Stimulated activated CD4-positive, alpha-beta T cell treated with anti-CD3 and anti-CD28 coated beads, Interleukin-1b, Interleukin-23, amount 100 ng/mL, for 1 hour (primary cell): ENCODE data around the gene DUOX2.

Experiments used
- DNase-seq, 2 donors: peaks; one replicate each; pipeline ENCODE4 v3.0.0-alpha.2; 2020; ENCODE audit warnings: low read depth in 2 of 2

The DUOX2 gene

GRCh38 chr15:45114076-45114750 lies at the start of gene DUOX2, which contains the start of gene DUOXA2:
TSS of gene DUOX2 (minus strand) at chr15:45114172. CDS start at chr15:45113411, 761 bp downstream.
TSS of gene DUOXA2 (plus strand) at chr15:45114326. CDS start at chr15:45114606, 280 bp downstream.
- DNase-seq: no peak

DNA sequence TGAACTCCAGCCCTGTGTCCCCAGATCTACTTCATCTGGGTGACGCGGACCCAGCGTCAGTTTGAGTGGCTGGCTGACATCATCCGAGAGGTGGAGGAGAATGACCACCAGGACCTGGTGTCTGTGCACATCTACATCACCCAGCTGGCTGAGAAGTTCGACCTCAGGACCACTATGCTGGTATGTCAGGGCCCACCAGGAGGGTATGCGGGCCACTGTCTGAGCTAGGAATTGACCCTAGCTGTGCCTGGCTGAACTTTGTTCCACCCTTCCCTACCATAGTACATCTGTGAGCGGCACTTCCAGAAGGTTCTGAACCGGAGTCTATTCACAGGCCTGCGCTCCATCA lies 49.5 kb upstream of the DUOX2 start:
- no peak for DNase-seq

DNA sequence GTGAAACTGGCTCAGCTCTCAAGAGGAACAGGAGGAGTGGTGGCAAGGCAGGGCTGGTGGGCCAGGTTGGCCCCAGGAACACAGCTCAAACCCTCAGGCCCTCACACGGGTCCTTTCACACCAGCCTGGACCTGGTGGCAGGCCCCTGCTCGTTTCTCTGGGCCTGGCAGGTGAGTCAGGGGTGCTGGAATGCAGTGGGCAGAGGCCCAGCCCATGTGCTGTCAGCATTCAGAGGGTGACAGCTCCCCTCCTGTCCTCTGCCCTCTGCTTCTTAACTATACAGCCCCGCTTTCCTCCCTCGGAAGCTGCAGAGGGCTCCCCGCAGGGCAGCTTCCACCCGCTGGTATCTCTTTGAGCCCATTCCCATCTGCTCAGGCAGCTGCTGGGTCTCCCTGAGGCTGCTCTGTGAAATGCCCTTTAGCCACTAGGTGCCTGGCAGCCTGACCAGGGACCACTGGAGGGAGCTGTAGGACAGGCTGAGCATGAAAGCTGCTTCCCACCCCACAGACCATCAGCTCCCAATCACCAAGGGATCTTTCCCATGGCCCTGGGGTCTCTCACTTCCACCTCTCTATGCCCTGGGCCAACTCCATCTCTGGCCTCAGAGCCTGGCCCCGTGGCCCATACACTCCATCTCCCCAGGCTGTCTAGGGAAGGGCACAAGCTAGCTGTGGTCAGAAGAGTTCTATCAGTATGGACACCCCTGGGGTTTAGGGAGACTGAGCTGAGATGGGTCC lies 49.0 kb upstream of the DUOX2 start:
- peak in 1 of 2 donors; percentile 30 for DNase-seq

DNA sequence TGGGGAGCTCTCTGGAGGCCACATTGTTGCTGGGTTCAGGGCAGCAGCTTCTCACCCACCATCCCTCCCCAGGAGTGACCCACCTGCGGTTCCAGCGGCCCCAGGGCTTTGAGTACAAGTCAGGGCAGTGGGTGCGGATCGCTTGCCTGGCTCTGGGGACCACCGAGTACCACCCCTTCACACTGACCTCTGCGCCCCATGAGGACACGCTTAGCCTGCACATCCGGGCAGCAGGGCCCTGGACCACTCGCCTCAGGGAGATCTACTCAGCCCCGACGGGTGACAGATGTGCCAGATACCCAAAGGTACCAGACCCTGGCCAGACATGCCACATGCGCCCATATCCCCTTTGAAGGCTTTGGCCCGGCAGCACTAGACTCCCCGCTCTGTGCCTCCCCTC lies 47.7 kb upstream of the DUOX2 start:
- DNase-seq: no peak

GRCh38 chr15:45157974-45158373 lies 44.0 kb upstream of the DUOX2 start:
- DNase-seq: no peak

- DNase-seq: no peak
Observed at GRCh38 chr15:45156744-45157455, 42.9 kb upstream of the DUOX2 start.

DNA sequence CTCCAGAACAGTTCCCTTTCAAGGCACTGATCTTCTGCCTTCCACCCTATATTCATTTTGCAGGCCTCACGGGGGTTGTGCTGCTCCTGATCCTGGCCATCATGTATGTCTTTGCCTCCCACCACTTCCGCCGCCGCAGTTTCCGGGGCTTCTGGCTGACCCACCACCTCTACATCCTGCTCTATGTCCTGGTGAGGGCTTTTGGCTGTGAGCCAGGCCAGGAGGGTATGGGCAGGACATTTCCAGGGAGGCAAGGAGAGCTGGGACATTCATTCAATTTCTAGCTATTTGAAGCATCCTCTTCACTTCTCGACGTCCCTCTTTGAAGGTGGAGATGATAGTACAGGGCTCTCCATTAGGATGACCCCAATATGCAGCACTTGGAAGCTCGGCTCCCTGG lies 41.8 kb upstream of the DUOX2 start:
- no peak for DNase-seq

DNA sequence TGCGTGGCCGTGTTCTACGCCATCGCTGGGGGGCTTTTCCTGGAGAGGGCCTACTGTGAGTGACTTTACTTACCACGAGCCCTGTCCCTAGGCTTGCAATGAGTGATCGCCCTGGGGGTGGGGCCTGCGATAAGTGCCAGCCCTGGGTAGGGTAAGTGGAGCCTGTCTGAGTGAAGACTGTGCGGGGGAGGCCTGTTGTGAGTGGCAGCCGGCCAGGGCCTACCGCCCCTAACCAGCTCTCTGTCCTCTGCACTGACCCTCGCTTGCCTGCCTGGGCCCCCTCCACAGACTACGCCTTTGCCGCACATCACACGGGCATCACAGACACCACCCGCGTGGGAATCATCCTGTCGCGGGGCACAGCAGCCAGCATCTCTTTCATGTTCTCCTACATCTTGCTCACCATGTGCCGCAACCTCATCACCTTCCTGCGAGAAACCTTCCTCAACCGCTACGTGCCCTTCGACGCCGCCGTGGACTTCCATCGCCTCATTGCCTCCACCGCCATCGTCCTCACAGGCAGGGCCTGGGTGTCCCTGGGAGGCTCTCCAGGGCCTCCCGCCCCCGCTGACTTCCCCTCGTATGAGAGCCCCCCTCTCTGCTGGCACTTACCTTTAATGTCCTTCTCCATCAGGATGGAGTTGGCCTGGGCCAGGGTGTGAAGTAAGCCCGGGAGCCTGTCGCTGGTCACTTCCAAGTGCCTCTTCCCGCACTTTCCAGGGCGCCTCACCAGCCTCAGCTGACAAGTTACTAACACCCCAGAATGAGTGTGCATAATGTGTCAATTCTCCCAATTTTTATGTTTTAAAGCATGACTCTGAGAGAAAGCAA lies 38.2 kb upstream of the DUOX2 start:
- DNase-seq: no peak

DNA sequence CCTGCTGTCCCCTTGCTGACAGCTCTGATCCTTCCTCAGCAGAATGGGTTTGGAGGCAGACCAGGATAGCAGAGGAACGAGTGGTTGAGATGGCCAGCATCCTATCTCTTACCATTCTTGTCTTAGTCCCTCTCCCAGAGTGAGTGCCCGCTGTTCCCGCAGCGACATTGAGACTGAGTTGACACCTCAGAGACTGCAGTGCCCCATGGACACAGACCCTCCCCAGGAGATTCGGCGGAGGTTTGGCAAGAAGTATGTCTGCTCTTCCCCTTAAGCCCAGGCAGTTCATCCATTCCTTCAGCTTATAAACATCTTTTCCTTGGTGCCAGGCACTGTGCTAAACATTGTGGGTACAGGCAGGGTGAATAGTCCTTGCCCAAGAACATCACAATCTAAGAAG lies 37.0 kb upstream of the DUOX2 start:
- no peak for DNase-seq

- DNase-seq: no peak
Observed at GRCh38 chr15:45150481-45150880, 36.5 kb upstream of the DUOX2 start.

GRCh38 chr15:45149060-45149459 lies 35.1 kb upstream of the DUOX2 start:
- DNase-seq: no peak

DNA sequence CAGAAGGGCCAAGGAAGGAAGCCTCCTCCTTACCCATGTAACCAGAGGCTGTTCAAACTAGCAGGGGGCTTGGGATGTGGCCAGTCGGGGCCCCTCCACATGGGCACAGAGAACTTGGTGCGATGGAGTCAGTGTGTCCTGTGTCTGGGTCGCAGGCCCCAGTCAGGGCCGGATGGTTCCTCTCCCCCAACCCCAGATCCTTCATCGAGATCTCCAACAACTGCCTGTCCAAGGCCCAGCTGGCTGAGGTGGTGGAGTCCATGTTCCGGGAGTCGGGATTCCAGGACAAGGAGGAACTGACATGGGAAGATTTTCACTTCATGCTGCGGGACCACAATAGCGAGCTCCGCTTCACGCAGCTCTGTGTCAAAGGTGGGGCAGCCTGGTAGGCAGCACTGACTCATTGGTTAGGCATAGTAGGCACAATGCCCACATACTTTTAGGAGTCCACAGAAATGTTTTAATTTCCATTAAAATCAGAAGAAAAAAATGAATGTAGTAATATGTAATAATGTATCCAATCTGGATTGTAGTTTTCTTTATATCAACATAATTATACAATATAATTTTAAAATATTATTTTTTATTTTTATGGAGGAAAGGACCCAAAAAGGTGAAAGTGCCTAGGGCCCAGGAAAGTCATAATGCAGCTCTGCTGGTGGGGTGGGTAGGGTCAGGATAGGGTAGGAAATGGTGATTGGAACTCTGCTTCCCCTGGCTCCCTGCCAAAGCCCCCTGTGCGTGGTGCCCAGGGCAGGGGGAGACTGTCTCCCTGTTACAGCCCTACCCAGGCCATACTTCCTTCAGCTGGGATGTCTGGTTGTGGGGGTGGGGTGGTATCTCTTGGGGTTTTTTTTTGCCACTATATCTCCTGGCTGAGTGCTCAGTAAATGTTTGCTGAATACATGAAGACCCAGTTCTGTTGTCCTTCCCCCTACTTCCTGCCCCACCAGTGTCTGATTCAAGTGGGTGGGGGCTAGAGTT lies 34.4 kb upstream of the DUOX2 start:
- no peak for DNase-seq

- no peak for DNase-seq
Observed at GRCh38 chr15:45147606-45148005, 33.6 kb upstream of the DUOX2 start.

- no peak for DNase-seq
Observed at GRCh38 chr15:45146405-45146804, 32.4 kb upstream of the DUOX2 start.

DNA sequence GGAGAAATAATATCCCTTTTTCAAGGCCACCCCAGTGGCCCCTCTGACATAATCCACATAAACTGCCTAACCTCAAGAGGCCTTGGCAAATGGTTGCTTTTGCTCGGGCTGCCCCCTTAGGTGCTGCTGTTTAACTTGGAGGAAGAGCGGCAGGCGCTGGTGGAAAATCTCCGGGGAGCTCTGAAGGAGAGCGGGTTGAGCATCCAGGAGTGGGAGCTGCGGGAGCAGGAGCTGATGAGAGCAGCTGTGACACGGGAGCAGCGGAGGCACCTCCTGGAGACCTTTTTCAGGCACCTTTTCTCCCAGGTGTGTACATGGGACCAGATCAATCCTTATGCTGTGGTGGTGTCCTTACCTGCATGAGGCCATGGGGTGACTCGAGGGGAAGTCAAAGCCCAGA lies 30.8 kb upstream of the DUOX2 start:
- DNase-seq: no peak

GRCh38 chr15:45143946-45144345 lies 30.0 kb upstream of the DUOX2 start:
- no peak for DNase-seq

DNA sequence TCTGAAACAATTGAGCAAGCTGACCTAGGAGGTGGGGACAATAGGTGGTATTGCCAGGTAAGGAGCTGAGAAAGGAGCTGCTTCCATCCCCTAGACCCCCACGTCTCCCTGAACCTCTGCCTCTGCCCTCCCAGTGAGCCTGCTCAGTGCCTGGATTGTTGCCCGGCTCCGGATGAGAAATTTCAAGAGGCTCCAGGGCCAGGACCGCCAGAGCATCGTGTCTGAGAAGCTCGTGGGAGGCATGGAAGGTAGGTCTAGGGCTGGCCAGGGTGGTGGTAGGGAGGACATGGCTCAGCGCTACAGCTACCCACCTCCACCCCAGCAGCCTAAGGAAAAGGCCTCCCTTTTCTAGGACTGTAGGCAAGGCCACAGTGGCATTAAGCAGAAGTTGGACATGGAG lies 29.1 kb upstream of the DUOX2 start:
- DNase-seq: no peak

GRCh38 chr15:45141386-45141785 lies 27.4 kb upstream of the DUOX2 start:
- no peak for DNase-seq

- DNase-seq: no peak
Observed at GRCh38 chr15:45140557-45141250, 26.7 kb upstream of the DUOX2 start.

GRCh38 chr15:45139770-45140169 lies 25.8 kb upstream of the DUOX2 start:
- no peak for DNase-seq
